ENCODE measurements around the gene FAF1.
A peak's percentile ranks its signal among the peaks of the same experiment; 100 is the strongest.

Gene FAF1

GRCh38 chr1:50977575-50978143 is 17.6 kb upstream of the FAF1 start:
- no peak for DNase-seq

GRCh38 chr1:50976890-50977574 is 17.0 kb upstream of the FAF1 start:
- peak; percentile 87 for DNase-seq

- DNase-seq, result peak; percentile 71
Measured at GRCh38 chr1:50976111-50976889, 16.2 kb upstream of the FAF1 start.

- DNase-seq, result no peak
Measured at GRCh38 chr1:50975436-50975835, 15.4 kb upstream of the FAF1 start.

- DNase-seq, result no peak
Measured at GRCh38 chr1:50974618-50974935, 14.5 kb upstream of the FAF1 start.

- DNase-seq, result peak; percentile 30
Measured at GRCh38 chr1:50973875-50974617, 14.0 kb upstream of the FAF1 start.

GRCh38 chr1:50973255-50973654 is 13.2 kb upstream of the FAF1 start:
- DNase-seq, result no peak

GRCh38 chr1:50972766-50973165 is 12.7 kb upstream of the FAF1 start:
- no peak for DNase-seq

- DNase-seq, result no peak
Measured at GRCh38 chr1:50971748-50972305, 11.8 kb upstream of the FAF1 start.

GRCh38 chr1:50970931-50971582 is 11.0 kb upstream of the FAF1 start:
- peak; percentile 39 for DNase-seq

- DNase-seq, result no peak
Measured at GRCh38 chr1:50970509-50970887, 10.4 kb upstream of the FAF1 start.

GRCh38 chr1:50969611-50970508 is 9.8 kb upstream of the FAF1 start, which contains the start of gene CDKN2C:
Gene CDKN2C (plus strand): TSS chr1:50970245. CDS start chr1:50970369, 124 bp downstream.
- DNase-seq, result peak; percentile 98

- DNase-seq, result no peak
Measured at GRCh38 chr1:50968821-50969610, 8.9 kb upstream of the FAF1 start.

GRCh38 chr1:50968158-50968820 is 8.2 kb upstream of the FAF1 start:
- DNase-seq, result peak; percentile 85

GRCh38 chr1:50967416-50968157 is 7.5 kb upstream of the FAF1 start:
- DNase-seq, result no peak

- no peak for DNase-seq
Measured at GRCh38 chr1:50966991-50967390, 6.9 kb upstream of the FAF1 start.

GRCh38 chr1:50964863-50965262 is 4.8 kb upstream of the FAF1 start:
- no peak for DNase-seq

- no peak for DNase-seq
Measured at GRCh38 chr1:50959303-50959912, 659 bp downstream of the FAF1 start.

- no peak for DNase-seq
Measured at GRCh38 chr1:50955116-50955515, 5.0 kb downstream of the FAF1 start.

Measured in NCI-H1694 (cell line).